HepG2 (cell line): ENCODE data around the gene AGBL3. TPM values are rescaled to one million over a fixed set of nuclear protein-coding genes. Genes with fewer than 3 reads are reported as not detected.

ENCODE experiments used
- ELF1 ChIP-seq: sonication (generic); formaldehyde crosslinking; IDR thresholded peaks from 2 replicates; pipeline ENCODE4 v1.4.0; 2020; ENCODE audit warnings: missing genetic modification reagents
- GABPA ChIP-seq, 2 experiments: IDR thresholded peaks; 2 replicates each; pipeline ENCODE4 v1.6.1; 2011 to 2016; ENCODE audit warnings: low read depth in 2 of 2, low read length in 1 of 2, missing biosample characterization in 1 of 2, missing genetic modification characterization in 1 of 2
- GLI4 ChIP-seq: sonication (generic); formaldehyde crosslinking; IDR thresholded peaks from 2 replicates; pipeline ENCODE4 v1.5.1; 2020; ENCODE audit warnings: missing genetic modification reagents, mild to moderate bottlenecking, moderate library complexity, borderline replicate concordance
- HINFP ChIP-seq: sonication (generic); formaldehyde crosslinking; IDR thresholded peaks from 2 replicates; pipeline ENCODE4 v1.4.0; 2020; ENCODE audit warnings: low read depth, mild to moderate bottlenecking, missing genetic modification reagents
- ISX ChIP-seq: sonication (generic); formaldehyde crosslinking; conservative IDR thresholded peaks from 2 replicates; pipeline ENCODE4 v1.5.0; 2020; ENCODE audit warnings: missing genetic modification reagents
- MEIS1 ChIP-seq: sonication (generic); formaldehyde crosslinking; IDR thresholded peaks from 2 replicates; pipeline ENCODE4 v1.9.0; 2021; ENCODE audit warnings: mild to moderate bottlenecking, missing genetic modification reagents, moderate library complexity, borderline replicate concordance
- THAP11 ChIP-seq: IDR thresholded peaks from 2 replicates; pipeline ENCODE4 v1.6.1; 2016; ENCODE audit warnings: missing biosample characterization, missing genetic modification reagents
- ZNF609 ChIP-seq: sonication (generic); formaldehyde crosslinking; IDR thresholded peaks from 2 replicates; pipeline ENCODE4 v1.4.0; 2020; ENCODE audit warnings: mild to moderate bottlenecking, missing genetic modification reagents, borderline replicate concordance
- polyA plus RNA-seq, 8 experiments: library from polyadenylated mRNA; depleted of rRNA in 3 of 8; stranded (reverse) in 7 of 8; unstranded in 1 of 8; fragments of >200 nt; fragmentation: Illumina TruSeq in 4 of 8; extraction: Trizol in 4 of 8; gene quantifications; 2 replicates each; pipeline versions ENCODE4 v1.2.1 to v1.2.3, GENCODE V29; 2011 to 2016; ENCODE audit warnings: low read depth in 4 of 8, missing spikeins in 1 of 8, mixed read lengths in 1 of 8; ENCODE audit not compliant: insufficient read depth in 1 of 8
- total RNA-seq, 5 experiments: library from RNA; depleted of rRNA; stranded (reverse); fragments of >200 nt; fragmentation: Illumina TruSeq; extraction: Trizol; gene quantifications; 2 replicates each; pipeline ENCODE4 v1.2.3, GENCODE V29; 2016; ENCODE audit warnings: low read depth in 1 of 5
- TF ChIP-seq, protein P1 (sequence below): sonication (generic); formaldehyde crosslinking; IDR thresholded peaks from 2 replicates; pipeline ENCODE4 v1.4.0; 2020; ENCODE audit warnings: missing genetic modification reagents
- TF ChIP-seq, protein P2 (sequence below): fragments of 450-650 bp; IDR thresholded peaks from 2 replicates; pipeline ENCODE4 v1.6.1; 2016
- TF ChIP-seq, protein P3 (sequence below), 2 experiments: sonication (generic) in 1 of 2; formaldehyde crosslinking in 1 of 2; IDR thresholded peaks; 2 replicates each; pipeline versions ENCODE4 v1.6.1 to v1.9.0; 2014 to 2022; ENCODE audit warnings: antibody characterized with exemption in 1 of 2, borderline replicate concordance in 1 of 2, inconsistent platforms in 1 of 2, low read depth in 1 of 2, missing genetic modification reagents in 1 of 2

AGBL3 gene
- total and polyA plus RNA-seq, 2 of the 13 experiments (the other 11 are each of a cell fraction or from before 2014, with no cell fraction given): 2.2 to 7.2 TPM

DNA sequence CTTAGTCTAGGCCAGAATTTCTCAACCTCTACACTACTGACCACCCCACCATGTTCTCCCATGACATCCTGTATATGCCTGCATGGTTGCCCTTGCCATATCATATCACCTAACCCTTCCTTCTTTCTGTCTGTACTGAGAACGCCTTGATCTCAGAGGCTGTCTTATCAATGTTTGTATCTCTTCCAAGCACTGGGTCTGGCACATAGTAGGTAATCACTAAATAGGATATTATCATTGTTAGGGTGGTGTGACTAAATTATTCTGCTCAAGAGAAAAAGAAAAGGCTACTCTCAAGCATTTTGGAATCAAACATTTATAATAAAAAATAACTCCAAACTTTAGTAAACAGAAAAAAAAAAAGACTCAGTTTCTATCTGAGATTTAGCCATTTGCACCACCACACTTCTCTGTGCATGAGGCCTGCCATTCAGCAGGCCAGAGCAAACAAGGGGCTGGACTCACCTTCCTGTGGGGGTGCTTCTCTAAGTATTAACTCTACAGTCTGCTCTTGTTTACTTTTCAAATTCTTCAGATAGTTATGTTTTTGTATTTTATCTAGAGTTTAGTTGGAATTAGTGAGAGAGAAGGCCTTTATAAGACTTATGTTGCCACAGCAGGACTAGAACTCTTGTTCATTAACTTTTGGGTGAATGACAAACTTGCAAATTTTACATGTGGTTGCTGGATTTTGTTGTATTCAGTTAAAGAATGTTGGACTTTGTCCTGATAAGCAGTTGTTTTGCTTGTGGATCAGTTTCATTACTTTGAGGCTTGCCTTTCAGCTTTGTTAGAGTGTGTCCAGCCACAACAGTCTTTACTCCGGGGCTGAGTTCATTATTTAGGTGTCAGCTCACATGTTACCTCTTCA lies 5.4 kb downstream of the AGBL3 start (continued):
- TF ChIP-seq, protein P1, sequence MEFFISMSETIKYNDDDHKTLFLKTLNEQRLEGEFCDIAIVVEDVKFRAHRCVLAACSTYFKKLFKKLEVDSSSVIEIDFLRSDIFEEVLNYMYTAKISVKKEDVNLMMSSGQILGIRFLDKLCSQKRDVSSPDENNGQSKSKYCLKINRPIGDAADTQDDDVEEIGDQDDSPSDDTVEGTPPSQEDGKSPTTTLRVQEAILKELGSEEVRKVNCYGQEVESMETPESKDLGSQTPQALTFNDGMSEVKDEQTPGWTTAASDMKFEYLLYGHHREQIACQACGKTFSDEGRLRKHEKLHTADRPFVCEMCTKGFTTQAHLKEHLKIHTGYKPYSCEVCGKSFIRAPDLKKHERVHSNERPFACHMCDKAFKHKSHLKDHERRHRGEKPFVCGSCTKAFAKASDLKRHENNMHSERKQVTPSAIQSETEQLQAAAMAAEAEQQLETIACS (CRISPR knock-in tag): no peak
- TF ChIP-seq ZNF609 (CRISPR knock-in tag) (peak; percentile 84), ISX (CRISPR knock-in tag) (no peak), HINFP (CRISPR knock-in tag) (no peak), GABPA (IDR thresholded peaks at IDR 0.05; ENCODE audit: low read depth, low read length) (no peak), GABPA (CRISPR knock-in tag; IDR thresholded peaks at IDR 0.05; ENCODE audit: low read depth) (0 out of 2 replicates have a peak, but pooled peaks have one; percentile 31), GLI4 (no peak), MEIS1 (no peak), ELF1 (CRISPR knock-in tag) (no peak), THAP11 (CRISPR knock-in tag) (peak; percentile 54; the same call in 1 of the 2 replicates)
- TF ChIP-seq, protein P2, sequence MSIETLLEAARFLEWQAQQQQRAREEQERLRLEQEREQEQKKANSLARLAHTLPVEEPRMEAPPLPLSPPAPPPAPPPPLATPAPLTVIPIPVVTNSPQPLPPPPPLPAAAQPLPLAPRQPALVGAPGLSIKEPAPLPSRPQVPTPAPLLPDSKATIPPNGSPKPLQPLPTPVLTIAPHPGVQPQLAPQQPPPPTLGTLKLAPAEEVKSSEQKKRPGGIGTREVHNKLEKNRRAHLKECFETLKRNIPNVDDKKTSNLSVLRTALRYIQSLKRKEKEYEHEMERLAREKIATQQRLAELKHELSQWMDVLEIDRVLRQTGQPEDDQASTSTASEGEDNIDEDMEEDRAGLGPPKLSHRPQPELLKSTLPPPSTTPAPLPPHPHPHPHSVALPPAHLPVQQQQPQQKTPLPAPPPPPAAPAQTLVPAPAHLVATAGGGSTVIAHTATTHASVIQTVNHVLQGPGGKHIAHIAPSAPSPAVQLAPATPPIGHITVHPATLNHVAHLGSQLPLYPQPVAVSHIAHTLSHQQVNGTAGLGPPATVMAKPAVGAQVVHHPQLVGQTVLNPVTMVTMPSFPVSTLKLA: 0 out of 2 replicates have a peak, but pooled peaks have one; percentile 8
- TF ChIP-seq, protein P3, sequence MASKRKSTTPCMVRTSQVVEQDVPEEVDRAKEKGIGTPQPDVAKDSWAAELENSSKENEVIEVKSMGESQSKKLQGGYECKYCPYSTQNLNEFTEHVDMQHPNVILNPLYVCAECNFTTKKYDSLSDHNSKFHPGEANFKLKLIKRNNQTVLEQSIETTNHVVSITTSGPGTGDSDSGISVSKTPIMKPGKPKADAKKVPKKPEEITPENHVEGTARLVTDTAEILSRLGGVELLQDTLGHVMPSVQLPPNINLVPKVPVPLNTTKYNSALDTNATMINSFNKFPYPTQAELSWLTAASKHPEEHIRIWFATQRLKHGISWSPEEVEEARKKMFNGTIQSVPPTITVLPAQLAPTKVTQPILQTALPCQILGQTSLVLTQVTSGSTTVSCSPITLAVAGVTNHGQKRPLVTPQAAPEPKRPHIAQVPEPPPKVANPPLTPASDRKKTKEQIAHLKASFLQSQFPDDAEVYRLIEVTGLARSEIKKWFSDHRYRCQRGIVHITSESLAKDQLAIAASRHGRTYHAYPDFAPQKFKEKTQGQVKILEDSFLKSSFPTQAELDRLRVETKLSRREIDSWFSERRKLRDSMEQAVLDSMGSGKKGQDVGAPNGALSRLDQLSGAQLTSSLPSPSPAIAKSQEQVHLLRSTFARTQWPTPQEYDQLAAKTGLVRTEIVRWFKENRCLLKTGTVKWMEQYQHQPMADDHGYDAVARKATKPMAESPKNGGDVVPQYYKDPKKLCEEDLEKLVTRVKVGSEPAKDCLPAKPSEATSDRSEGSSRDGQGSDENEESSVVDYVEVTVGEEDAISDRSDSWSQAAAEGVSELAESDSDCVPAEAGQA (IDR thresholded peaks at IDR 0.05; ENCODE audit: low read depth): no peak
- TF ChIP-seq, protein P3 (CRISPR knock-in tag; IDR thresholded peaks at IDR 0.05; ENCODE audit: borderline replicate concordance): no peak
